HG02623 (cell line): Measurements from ENCODE around the gene PPP4R1.
"Not testable (repeated sequence)": the region's sequence is repeated elsewhere in the genome, so short reads cannot be mapped to it uniquely, and the experiment has no call there.

Experiments
- ATAC-seq: cut with Tn5 transposase; IDR thresholded peaks from one replicate; pipeline ENCODE4 v1.9.1; 2021; ENCODE audit warnings: moderate library complexity; ENCODE audit not compliant: unreplicated experiment

Gene PPP4R1

GRCh38 chr18:9631814-9632496 lies 17.6 kb upstream of the PPP4R1 start:
- ATAC-seq, result no peak

- no peak for ATAC-seq
Observed at GRCh38 chr18:9630444-9630843, 16.1 kb upstream of the PPP4R1 start.

- ATAC-seq, result no peak
Observed at GRCh38 chr18:9629709-9630108, 15.3 kb upstream of the PPP4R1 start.

- no peak for ATAC-seq
Observed at GRCh38 chr18:9628984-9629383, 14.6 kb upstream of the PPP4R1 start.

GRCh38 chr18:9627642-9628041 lies 13.3 kb upstream of the PPP4R1 start:
- ATAC-seq, result no peak

GRCh38 chr18:9619990-9620389 lies 5.6 kb upstream of the PPP4R1 start:
- ATAC-seq, result no peak

- ATAC-seq, result no peak
Observed at GRCh38 chr18:9619545-9619944, 5.2 kb upstream of the PPP4R1 start.

- ATAC-seq, result no peak
Observed at GRCh38 chr18:9619056-9619455, 4.7 kb upstream of the PPP4R1 start.

GRCh38 chr18:9617006-9617542 lies 2.7 kb upstream of the PPP4R1 start:
- no peak for ATAC-seq

- no peak for ATAC-seq
Observed at GRCh38 chr18:9616049-9616448, 1.7 kb upstream of the PPP4R1 start.

GRCh38 chr18:9615280-9615797 lies 980 bp upstream of the PPP4R1 start:
- no peak for ATAC-seq

- peak; percentile 33 for ATAC-seq
Observed at GRCh38 chr18:9613550-9614400, 584 bp downstream of the PPP4R1 start.

GRCh38 chr18:9612977-9613376 lies 1.4 kb downstream of the PPP4R1 start:
- no peak for ATAC-seq

GRCh38 chr18:9612215-9612830 lies 2.0 kb downstream of the PPP4R1 start:
- no peak for ATAC-seq

- no peak for ATAC-seq
Observed at GRCh38 chr18:9609190-9609589, 5.2 kb downstream of the PPP4R1 start.

GRCh38 chr18:9608728-9609127 lies 5.6 kb downstream of the PPP4R1 start:
- no peak for ATAC-seq

GRCh38 chr18:9608298-9608697 lies 6.1 kb downstream of the PPP4R1 start:
- no peak for ATAC-seq

- not testable (repeated sequence) for ATAC-seq
Observed at GRCh38 chr18:9607111-9607510, 7.2 kb downstream of the PPP4R1 start.

- no peak for ATAC-seq
Observed at GRCh38 chr18:9606039-9606438, 8.3 kb downstream of the PPP4R1 start.

- no peak for ATAC-seq
Observed at GRCh38 chr18:9604348-9604747, 10.0 kb downstream of the PPP4R1 start.

- ATAC-seq, result no peak
Observed at GRCh38 chr18:9599328-9599727, 15.0 kb downstream of the PPP4R1 start.
